ENCODE results near the gene PAWR.

PAWR gene

GRCh38 chr12:79715308-79715707 lies 24.5 kb upstream of the PAWR start:
- Histone ChIP-seq H3K4me3 (ENCODE audit: low read depth, low read length) (no peak overlapping the region), H3K36me3 (no peaks in the 10 kb centered on the region), H3K9me3 (no peaks in the 10 kb centered on the region), H3K27me3 (peaks cover 24% of the 10 kb centered on the region), H3K4me1 (no peaks in the 10 kb centered on the region)
- TF ChIP-seq CTCF (IDR thresholded peaks at IDR 0.05; ENCODE audit: low read depth, low read length): no peak
- no peak for DNase-seq

- TF ChIP-seq CTCF (IDR thresholded peaks at IDR 0.05; ENCODE audit: low read depth, low read length): no peak
- H3K27me3 ChIP-seq: peaks cover 34% of the 10 kb centered on the region
- no peak for DNase-seq
- H3K36me3 ChIP-seq: no peaks in the 10 kb centered on the region
- H3K4me1 ChIP-seq: no peaks in the 10 kb centered on the region
- H3K9me3 ChIP-seq: no peaks in the 10 kb centered on the region
- no peak overlapping the region for H3K4me3 ChIP-seq (ENCODE audit: low read depth, low read length)
Measured at GRCh38 chr12:79710707-79711483, 20.1 kb upstream of the PAWR start.

GRCh38 chr12:79707830-79708229 lies 17.1 kb upstream of the PAWR start:
- Histone ChIP-seq H3K36me3 (no peaks in the 10 kb centered on the region), H3K4me1 (no peaks in the 10 kb centered on the region), H3K27me3 (peaks cover 27% of the 10 kb centered on the region), H3K4me3 (ENCODE audit: low read depth, low read length) (no peak overlapping the region), H3K9me3 (no peaks in the 10 kb centered on the region)
- TF ChIP-seq CTCF (IDR thresholded peaks at IDR 0.05; ENCODE audit: low read depth, low read length): no peak
- no peak for DNase-seq

- H3K36me3 ChIP-seq: no peaks in the 10 kb centered on the region
- H3K27me3 ChIP-seq: peaks cover 20% of the 10 kb centered on the region
- no peak for TF ChIP-seq CTCF (IDR thresholded peaks at IDR 0.05; ENCODE audit: low read depth, low read length)
- DNase-seq: no peak
- H3K9me3 ChIP-seq: no peaks in the 10 kb centered on the region
- H3K4me3 ChIP-seq (ENCODE audit: low read depth, low read length): no peak overlapping the region
- no peaks in the 10 kb centered on the region for H3K4me1 ChIP-seq
Measured at GRCh38 chr12:79706676-79707075, 15.9 kb upstream of the PAWR start.

GRCh38 chr12:79706156-79706555 lies 15.4 kb upstream of the PAWR start:
- H3K4me3 ChIP-seq (ENCODE audit: low read depth, low read length): no peak overlapping the region
- no peaks in the 10 kb centered on the region for H3K36me3 ChIP-seq
- no peaks in the 10 kb centered on the region for H3K4me1 ChIP-seq
- peaks cover 18% of the 10 kb centered on the region for H3K27me3 ChIP-seq
- H3K9me3 ChIP-seq: no peaks in the 10 kb centered on the region
- no peak for TF ChIP-seq CTCF (IDR thresholded peaks at IDR 0.05; ENCODE audit: low read depth, low read length)
- DNase-seq: no peak

- Histone ChIP-seq H3K4me3 (ENCODE audit: low read depth, low read length) (no peak overlapping the region), H3K27me3 (peaks cover 41% of the 10 kb centered on the region), H3K9me3 (no peaks in the 10 kb centered on the region), H3K4me1 (no peaks in the 10 kb centered on the region), H3K36me3 (no peaks in the 10 kb centered on the region)
- no peak for DNase-seq
- no peak for TF ChIP-seq CTCF (IDR thresholded peaks at IDR 0.05; ENCODE audit: low read depth, low read length)
Measured at GRCh38 chr12:79698966-79699365, 8.2 kb upstream of the PAWR start.
